Activated CD8-positive, alpha-beta T cell treated with anti-CD3 and anti-CD28 coated beads for 36 hours (primary cell): Measurements from ENCODE around the gene KIF6. TPM values are rescaled to one million over a fixed set of nuclear protein-coding genes. Genes with fewer than 3 reads are reported as not detected.

Source experiments
- ATAC-seq: fragments of 200-7000 bp; cut with Tn5 transposase; one replicate; pipeline ENCODE4 v1.10.0; 2021; ENCODE audit warnings: mild to moderate bottlenecking, moderate library complexity
- CTCF ChIA-PET: fragments of 350-600 bp; sonication (Branson Sonifier 250); formaldehyde crosslinking; loops from one replicate; lab custom pipeline; 2021; ENCODE audit warnings: antibody characterized with exemption; lab: Charles Lee
- POLR2A ChIA-PET: fragments of 350-600 bp; sonication (Branson Sonifier 250); formaldehyde crosslinking; loops from one replicate; lab custom pipeline; 2021; ENCODE audit warnings: antibody characterized with exemption; lab: Charles Lee
- DNase-seq: peaks from one replicate; pipeline ENCODE4 v3.0.0-alpha.2; 2020
- H3K27ac Mint-ChIP-seq: one replicate; pipeline ENCODE4 v1.8.0; 2021; ENCODE audit warnings: mild to moderate bottlenecking, mixed read lengths
- H3K27me3 Mint-ChIP-seq: one replicate; pipeline ENCODE4 v1.8.0; 2021; ENCODE audit warnings: mixed read lengths
- H3K36me3 Mint-ChIP-seq: one replicate; pipeline ENCODE4 v1.8.0; 2021; ENCODE audit warnings: low read depth, mixed read lengths
- H3K4me1 Mint-ChIP-seq: one replicate; pipeline ENCODE4 v1.8.0; 2021; ENCODE audit warnings: low read depth, mixed read lengths
- H3K4me3 Mint-ChIP-seq: one replicate; pipeline ENCODE4 v1.8.0; 2021; ENCODE audit warnings: mild to moderate bottlenecking, moderate library complexity, mixed read lengths
- H3K9me3 Mint-ChIP-seq: one replicate; pipeline ENCODE4 v1.8.0; 2021; ENCODE audit warnings: mixed read lengths
- intact Hi-C: fragments of 100-400 bp; cut with micrococcal nuclease; formaldehyde crosslinking; loops from one replicate; pipeline ENCODE4 v1.10.0; 2022
- total RNA-seq, 2 experiments: library from RNA; stranded (reverse); gene quantifications; one replicate each; pipeline ENCODE4 v1.2.3, GENCODE V29; 2021
- TF ChIP-seq, protein P1 (sequence below): fragments of 200-600 bp; IDR thresholded peaks from one replicate; pipeline ENCODE4 v1.8.0; 2022; ENCODE audit warnings: antibody characterized with exemption, mild to moderate bottlenecking

KIF6 gene
- total RNA-seq, 2 experiments from 2014 or later, result 0.13 to 0.14 TPM

DNA sequence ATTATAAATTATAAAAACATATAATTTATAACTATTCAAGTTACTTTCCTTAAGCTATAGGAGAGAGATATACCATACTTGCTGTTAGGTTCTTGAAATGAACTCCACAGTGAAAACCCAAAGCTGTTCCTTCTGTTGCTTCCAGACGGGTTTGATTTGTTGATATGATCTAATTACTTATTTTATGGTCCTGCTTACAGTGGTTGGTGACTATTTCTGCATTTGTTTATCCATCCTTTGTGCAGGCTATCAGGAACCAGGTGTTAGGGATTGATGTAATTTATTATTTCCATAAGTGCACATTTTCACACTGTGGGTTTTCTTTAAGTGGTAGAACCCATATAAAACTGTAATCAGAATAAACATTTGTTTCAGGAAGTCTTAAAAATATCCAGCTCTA is 167.1 kb downstream of the KIF6 start:
- Mint-ChIP-seq H3K36me3 (no peaks in the 10 kb centered on the region), H3K4me1 (no peaks in the 10 kb centered on the region), H3K9me3 (no peaks in the 10 kb centered on the region), H3K27me3 (peaks cover 4% of the 10 kb centered on the region), H3K4me3 (no peak overlapping the region), H3K27ac (no peak overlapping the region)
- POLR2A ChIA-PET, result no interaction called here
- CTCF ChIA-PET, result interaction anchor here (1.2 kb wide), 1 partner anchor 307 kb away, joined by 3 read pairs; no protein-coding TSS in a partner anchor
- intact Hi-C loops, result no loop called here
- ATAC-seq (no peak), DNase-seq (no peak)
- TF ChIP-seq, protein P1, sequence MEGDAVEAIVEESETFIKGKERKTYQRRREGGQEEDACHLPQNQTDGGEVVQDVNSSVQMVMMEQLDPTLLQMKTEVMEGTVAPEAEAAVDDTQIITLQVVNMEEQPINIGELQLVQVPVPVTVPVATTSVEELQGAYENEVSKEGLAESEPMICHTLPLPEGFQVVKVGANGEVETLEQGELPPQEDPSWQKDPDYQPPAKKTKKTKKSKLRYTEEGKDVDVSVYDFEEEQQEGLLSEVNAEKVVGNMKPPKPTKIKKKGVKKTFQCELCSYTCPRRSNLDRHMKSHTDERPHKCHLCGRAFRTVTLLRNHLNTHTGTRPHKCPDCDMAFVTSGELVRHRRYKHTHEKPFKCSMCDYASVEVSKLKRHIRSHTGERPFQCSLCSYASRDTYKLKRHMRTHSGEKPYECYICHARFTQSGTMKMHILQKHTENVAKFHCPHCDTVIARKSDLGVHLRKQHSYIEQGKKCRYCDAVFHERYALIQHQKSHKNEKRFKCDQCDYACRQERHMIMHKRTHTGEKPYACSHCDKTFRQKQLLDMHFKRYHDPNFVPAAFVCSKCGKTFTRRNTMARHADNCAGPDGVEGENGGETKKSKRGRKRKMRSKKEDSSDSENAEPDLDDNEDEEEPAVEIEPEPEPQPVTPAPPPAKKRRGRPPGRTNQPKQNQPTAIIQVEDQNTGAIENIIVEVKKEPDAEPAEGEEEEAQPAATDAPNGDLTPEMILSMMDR, result no peak

DNA sequence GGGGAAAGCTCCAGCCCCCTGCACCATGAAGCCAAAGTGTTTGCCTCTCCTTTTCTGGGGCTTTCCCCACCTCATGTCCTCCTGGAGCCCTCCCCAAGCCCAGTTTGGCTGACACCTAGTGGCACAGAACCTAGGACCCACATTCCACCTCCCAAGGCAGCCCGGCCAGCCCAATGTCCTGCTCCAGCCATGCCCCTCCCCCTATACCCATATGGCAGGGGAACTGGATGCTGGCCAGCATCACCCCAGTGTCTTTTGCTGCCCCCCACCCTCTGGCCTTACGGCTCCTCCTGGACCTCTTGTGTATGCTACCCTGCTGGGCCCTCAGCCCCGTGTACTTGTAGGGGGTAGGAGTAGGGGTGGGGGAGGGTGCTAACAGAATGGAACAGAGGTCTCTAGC is 170.1 kb downstream of the KIF6 start:
- no peak for ATAC-seq
- Mint-ChIP-seq H3K4me3 (no peak overlapping the region), H3K27me3 (peaks cover 4% of the 10 kb centered on the region), H3K9me3 (no peaks in the 10 kb centered on the region), H3K36me3 (no peaks in the 10 kb centered on the region), H3K27ac (no peak overlapping the region), H3K4me1 (no peaks in the 10 kb centered on the region)
- CTCF ChIA-PET, result no interaction called here
- intact Hi-C loops, result no loop called here
- DNase-seq, result no peak
- TF ChIP-seq, protein P1, result no peak
- POLR2A ChIA-PET, result no interaction called here

DNA sequence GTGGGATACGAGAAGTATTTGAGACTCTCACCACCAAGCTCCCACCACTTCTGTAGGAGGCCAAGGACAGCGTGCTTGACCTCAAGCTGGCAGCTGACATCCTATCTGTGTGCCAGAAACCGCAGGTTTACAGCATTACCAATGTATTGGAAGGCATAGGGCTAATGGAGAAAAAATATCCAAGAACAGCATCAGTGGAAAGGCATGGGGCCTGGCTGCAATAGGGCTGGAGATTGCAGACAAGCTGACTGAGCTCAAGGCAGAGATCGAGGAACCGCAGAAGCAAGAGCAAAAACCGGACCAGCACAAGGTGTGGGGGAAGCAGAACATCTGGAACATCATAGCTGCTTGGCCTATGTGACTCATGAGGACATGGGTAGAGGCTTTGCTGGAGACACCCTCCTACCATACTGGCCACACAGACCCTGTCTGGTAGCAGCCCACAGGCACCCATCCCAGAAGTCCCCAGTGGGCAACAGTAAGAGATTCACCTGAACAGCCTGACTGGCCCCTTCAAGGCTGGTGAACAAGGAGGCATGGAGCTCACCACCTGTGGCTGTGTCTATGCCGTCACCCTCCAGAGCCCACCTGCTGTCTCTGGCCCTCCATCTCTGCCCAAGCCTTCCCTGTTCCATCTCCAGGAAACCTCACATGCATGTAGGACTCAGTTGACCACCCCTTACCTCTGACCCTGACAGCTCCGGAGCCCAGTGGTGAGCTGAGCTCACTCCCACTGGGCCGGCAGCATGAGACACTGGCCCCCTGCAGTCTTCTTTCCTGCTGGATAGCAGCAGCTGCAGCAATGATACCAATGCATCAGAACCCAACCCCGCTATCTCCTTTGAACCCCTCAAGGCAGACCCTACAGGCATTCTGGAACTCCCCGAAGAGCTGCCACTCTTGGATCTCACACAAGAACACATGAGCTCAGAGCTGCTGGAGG is 171.1 kb downstream of the KIF6 start:
- Mint-ChIP-seq H3K4me3 (no peak overlapping the region), H3K27ac (no peak overlapping the region), H3K36me3 (no peaks in the 10 kb centered on the region), H3K9me3 (no peaks in the 10 kb centered on the region), H3K4me1 (no peaks in the 10 kb centered on the region), H3K27me3 (peaks cover 11% of the 10 kb centered on the region)
- intact Hi-C loops, result no loop called here
- ATAC-seq (no peak), DNase-seq (no peak)
- TF ChIP-seq, protein P1, result no peak
- ChIA-PET CTCF (no interaction called here), POLR2A (no interaction called here)

DNA sequence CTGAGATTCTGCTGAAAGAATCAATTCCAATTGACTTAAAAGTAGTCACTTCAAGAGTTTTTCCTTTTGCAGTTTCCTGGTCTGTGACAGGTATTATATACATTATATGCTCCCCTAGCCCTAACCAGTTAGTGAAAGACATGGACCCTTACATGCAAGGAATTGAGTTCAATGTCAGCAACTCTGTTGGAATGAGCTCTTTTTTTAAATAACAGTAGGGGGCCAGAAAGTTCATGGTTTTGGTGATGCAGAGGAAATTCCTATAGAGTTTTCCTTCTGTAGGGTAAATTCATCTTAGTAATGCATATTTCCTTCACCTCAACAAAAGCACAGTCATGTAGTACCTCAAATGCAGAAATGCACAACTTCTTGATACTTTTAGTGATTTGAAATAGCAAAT is 172.2 kb downstream of the KIF6 start:
- ATAC-seq (no peak), DNase-seq (no peak)
- no peaks in the 10 kb centered on the region for H3K4me1 Mint-ChIP-seq
- H3K4me3 Mint-ChIP-seq, result no peak overlapping the region
- no peaks in the 10 kb centered on the region for H3K36me3 Mint-ChIP-seq
- H3K27me3 Mint-ChIP-seq, result peaks cover 16% of the 10 kb centered on the region
- TF ChIP-seq, protein P1, result no peak
- intact Hi-C loops, result no loop called here
- ChIA-PET CTCF (no interaction called here), POLR2A (no interaction called here)
- no peak overlapping the region for H3K27ac Mint-ChIP-seq
- no peaks in the 10 kb centered on the region for H3K9me3 Mint-ChIP-seq

DNA sequence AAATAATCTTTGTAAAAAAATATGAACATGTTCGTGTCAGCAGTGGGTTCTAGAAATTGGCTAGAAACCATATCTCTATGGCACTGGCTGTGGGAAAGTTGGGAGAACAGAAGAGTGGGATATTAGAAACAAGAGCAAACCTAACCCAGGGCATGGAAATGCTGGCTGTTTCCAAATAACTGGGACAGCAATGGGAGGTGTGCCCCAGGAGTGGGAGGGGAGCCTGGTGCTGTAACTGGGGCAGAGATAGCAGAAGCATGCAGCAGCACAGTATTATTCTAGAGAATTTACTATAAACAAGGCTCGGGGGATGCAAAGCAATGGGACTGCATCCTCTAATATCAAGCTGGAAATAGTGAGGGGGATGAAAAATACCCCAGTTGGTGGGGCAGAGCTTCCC is 175.0 kb downstream of the KIF6 start:
- no peaks in the 10 kb centered on the region for H3K9me3 Mint-ChIP-seq
- H3K27me3 Mint-ChIP-seq, result peaks cover 22% of the 10 kb centered on the region
- no peaks in the 10 kb centered on the region for H3K4me1 Mint-ChIP-seq
- POLR2A ChIA-PET, result no interaction called here
- CTCF ChIA-PET, result no interaction called here
- intact Hi-C loops, result no loop called here
- TF ChIP-seq, protein P1, result no peak
- no peak for ATAC-seq
- H3K4me3 Mint-ChIP-seq, result no peak overlapping the region
- DNase-seq, result no peak
- H3K27ac Mint-ChIP-seq, result no peak overlapping the region
- no peaks in the 10 kb centered on the region for H3K36me3 Mint-ChIP-seq
